Activated CD4-positive, alpha-beta T cell treated with anti-CD3 and anti-CD28 coated beads, Interleukin-10, Interleukin-2, amounts not matched to agents 100 ng/mL and 50 ng/mL, durations not matched to agents 16 hours and 8 hours (primary cell): ENCODE measurements around the gene PRKD2.

Experiments used
- DNase-seq: peaks from one replicate; pipeline ENCODE4 v3.0.0-alpha.2; 2020

The PRKD2 gene

DNA sequence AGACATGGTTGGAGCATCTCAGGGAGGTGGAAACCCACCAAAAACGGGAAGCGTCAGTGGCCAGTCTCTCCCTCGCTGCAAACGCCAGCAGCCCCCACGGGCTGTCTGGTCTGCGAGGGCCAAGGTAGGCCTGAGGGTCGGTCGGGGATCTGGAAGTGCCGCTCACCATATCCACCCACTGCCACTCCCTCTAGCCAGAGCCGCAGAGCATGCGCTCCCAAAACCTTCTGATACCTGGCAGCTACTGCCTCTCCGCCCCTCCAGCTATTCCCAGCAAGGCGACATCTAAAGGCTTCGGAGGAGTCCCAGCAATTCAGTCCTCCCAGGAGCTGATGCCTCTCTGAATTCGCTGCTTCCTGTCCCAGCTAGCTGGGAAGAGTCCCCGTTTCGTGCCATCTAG, 24.5 kb upstream of the PRKD2 start:
- no peak for DNase-seq

DNA sequence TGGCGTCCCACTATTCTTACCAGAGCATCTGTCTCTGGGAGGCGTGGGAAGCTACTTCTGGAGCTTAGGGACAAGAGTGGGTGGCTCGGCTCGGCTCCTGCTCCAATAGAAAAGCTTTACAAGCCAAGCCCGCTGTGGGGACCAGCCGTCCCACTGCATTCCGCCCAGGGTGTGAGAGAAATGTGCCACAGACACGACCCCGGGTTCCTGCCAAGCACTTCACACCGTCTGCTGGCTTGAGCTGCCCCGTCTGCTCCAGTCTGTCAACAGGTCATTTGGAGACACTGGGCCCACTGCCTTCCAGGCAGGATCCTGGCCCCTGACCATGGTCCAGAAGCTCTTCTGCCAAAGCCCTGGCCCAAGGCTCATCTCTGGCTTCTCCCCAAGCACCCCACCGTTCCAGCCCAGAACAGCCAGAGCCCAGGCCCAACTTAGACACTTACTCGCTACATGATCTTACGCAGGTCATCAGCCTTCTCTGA, 22.4 kb upstream of the PRKD2 start:
- DNase-seq, result no peak

DNA sequence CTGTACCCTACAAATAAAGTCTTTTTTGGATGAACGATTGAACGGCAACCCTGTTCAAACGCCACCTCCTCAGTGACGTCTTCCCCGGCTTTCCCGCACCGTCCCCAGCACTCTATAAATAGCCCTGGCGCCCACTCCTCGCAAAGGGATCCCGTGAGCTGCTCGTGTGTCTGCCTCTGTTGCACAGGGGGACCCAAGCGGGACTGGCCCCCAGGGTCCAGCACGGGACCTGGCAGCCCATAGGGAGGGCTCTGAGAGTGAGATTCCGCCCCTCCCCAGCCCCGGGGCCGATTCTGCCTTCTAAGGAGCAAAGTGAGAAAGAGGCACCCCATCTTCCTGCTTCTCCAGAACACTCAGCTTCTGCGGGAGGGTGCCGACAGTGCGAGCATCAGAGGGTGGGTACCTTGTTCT, 20.9 kb upstream of the PRKD2 start:
- DNase-seq, result no peak

DNA sequence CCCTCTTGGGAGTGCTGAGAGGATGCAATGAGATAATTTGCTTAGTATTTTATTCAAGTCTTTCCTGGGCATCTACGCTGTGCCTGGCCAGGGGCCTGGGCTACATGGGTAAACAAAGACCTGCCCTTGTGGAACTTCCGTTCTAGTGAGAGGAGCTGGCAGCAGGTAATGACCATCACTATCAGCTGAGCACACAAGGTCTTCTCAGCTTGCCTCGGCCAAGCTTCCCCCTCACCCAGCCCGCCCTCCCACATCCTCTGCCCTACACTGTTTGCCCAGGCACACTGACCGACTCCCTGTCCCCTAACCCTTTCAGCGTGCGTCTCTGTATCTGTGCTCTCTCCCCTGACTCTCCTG, 20.4 kb upstream of the PRKD2 start:
- DNase-seq, result no peak

DNA sequence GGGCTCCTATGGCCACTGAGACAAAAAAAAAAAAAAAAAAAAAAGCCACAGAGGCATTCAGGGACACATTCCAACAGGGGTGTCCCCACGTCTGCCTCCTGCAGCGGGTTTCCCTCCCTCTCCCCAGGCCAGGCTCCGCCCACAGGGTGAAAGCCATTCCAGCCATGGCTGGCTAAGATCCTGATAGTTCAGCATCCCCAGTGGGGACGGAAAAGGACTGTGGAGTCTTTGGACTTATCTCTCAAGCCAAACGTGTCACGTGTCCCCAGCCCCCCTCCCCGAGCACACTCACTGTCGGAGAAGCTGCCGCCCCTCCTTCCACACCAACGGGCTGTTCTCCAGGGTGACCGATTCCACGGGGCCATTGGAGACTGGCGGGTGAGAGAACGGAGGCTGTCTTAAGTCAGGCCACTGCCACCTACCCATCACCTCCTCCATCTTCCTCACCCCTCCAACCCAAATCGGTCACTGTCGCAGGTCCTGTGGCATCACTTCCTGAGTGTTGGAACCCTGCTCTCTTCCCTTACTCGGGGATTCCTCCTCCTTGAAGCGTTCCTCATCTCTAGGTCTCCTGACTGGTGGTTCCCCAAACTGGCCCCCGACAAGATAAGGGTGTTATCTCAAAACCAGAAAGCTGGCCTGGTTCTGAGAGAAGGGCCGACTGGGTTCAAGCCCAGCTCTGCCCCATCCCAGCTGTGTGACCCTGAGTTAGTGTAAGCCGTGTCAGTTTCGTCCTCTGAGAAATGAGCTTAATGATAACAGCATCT, 19.8 kb upstream of the PRKD2 start:
- no peak for DNase-seq

DNA sequence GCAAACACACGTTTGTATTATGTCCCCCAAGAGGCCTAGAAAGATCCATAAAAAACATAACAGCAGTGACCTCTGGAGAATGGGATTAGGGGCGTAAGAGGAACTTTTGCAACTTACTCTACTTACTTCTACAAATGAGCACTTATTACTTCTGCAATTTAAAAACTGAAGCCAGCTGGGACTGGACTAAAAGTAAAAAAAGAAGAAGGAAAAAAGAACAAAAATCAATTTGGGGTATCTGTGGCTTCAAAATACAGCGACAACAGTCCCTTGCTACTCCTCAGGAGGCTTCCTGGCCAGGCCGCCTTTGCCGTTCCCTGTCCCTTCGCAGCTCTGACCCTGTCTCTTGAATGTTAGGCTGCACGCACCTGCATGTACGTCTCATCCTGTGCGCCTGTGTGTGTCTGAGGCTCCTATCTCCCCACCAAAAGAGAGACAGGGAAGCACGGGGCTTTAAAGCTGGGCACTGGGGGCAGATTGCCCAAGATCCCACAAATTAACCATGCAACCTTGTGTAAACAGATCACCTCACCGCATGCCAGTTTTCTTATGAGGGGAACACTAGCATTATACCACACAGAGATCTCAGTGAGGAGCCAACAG, 16.9 kb upstream of the PRKD2 start:
- DNase-seq, result no peak

DNA sequence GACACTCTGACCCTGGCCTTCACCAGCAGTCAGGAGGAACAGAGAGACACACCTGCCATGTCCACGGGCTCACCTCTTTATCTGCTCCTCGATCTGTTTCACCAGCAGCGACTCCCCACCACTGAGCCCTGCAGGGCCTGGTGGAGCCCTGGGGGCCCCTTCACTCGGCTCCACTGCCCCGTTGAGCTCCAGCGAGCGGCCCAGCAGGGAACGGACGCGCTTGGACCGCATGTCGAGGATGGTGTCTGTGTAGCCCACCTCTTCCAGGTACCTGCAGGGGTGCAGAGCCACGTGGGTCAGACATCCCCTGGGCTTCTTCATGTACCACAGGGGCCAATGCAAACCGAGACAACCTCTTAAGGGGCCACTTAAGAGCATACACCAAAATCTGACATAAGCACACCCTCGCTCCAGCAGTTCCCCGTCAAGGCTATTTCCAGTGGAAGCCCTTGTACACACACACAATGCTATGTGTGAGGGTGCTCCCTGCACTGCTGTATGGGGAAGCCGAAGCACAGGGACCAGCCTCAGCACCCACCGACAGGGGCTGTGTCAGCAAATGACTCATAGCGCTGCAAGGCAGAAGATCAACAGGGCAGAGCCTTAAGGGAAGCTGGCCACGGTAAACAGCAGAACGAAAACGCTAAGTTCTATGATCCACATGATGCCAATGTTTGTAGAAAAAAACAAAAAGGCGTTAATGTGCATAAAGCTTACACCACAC, 16.2 kb upstream of the PRKD2 start:
- no peak for DNase-seq

DNA sequence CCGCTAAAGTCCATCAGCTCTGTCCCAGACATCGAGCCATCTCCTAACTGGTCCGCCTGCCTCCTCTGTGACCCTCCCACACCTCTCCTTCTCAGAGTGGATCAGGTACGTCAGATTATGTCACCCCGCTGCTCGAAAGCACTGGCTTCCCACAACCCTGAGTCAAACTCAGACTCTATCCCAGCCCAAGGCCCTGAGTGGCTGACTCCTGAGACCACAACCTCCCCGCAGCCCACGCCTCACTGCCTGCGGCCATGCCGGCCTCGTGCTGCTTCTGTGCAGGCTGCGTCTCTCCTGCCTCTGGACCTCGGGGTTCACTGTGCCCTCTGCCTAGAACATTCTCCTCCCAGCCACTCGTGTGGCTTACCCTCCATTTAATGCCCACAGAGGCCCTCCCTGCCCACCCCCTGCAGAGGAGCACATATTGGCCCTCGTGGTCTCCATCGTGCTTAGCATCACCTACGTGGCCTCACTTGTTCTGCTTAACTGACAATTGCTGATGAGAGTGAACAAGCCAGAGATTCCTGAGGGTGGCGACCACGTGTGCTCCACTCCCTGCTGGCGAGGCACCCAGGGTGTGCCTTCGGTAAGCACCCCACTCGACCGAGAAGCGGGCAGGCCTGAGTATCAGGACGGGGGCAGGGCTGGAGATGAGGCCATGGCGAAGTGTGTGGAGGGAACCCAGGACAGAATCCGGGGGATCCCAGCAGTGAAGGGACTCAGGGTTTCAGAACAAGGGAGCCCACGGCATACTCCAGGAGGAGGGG, 15.4 kb upstream of the PRKD2 start:
- DNase-seq, result no peak

DNA sequence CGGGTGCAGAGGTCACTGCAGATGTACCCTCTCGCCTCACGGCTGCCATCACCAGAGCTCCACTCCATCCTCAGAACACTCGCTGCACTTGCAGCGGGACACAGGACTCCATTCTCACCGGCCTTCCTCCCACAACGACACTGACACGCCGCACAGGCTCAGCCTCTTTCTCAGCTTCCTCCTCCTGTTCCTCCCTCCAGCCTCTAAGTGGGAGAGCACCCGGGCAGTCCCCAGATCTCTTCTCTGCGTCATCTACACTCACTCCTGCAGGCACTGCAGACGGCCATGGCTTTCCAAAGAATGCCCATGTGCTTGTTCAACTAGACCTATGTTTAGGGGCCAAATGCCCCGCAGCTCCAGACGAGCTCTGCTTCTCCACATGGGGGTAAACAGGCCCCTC, 14.7 kb upstream of the PRKD2 start:
- no peak for DNase-seq

DNA sequence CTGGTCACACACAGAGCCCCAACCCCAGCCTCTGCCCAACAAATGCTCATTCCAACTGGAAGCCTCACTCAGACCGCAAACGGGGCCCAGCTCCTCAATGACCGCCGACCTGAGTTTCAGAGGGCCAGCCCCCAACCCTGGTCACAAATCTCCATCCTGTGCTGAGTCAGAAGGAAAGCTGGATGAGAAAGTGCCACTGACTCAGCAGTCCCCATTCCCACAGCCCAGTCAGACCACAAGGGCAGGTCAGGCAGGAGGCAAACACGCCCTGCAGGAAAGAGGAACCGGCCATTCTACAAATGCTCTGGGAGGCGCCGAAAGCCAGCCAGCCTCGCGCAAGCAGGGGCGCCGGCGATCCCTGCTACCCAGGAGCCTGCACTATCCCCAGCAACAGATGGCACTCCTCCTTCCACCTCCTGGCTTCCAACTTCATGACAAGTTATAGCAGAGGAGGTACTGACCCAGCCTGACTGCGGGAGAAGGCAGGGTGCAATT, 14.1 kb upstream of the PRKD2 start:
- peak; percentile 41 for DNase-seq

DNA sequence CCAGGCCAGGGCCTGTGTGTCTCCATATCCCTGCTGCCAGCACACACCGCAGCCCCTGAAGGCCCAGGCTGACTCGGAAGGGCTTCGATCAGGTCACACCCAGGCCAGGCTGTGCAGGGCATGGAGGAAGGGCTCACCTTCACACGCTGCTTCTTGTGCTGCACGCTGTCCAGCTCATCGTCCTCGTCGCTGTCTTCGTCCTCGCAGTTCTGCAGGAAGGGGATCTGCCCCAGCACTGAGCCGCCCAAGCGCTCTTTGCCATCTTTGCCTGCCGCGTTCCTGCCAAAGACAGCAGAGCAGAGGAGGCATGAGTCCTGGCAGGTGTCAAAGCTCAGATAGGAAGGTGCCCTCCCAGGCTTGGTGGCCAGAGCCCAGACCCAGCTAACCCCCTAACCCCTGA, 13.7 kb upstream of the PRKD2 start:
- DNase-seq, result no peak

DNA sequence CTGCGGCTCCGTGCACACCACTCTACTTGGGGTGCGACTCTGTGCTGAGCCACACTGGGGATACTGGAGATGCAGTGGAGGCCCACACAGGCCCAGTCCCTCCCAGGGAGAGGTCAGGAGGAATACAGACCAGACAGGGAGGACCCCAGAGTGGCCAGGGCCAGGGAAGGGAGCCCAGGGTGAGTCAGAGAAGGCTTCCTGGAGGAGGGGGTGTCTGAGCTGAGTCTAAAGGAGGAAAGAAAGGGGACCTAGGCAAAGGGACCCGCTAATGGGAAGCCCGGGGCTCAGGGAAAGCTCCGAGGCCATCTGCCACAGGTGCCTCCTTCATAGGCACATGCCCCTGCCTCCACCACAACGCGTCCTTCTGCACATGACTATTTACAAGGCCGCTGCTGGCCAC, 13.3 kb upstream of the PRKD2 start:
- DNase-seq, result no peak

DNA sequence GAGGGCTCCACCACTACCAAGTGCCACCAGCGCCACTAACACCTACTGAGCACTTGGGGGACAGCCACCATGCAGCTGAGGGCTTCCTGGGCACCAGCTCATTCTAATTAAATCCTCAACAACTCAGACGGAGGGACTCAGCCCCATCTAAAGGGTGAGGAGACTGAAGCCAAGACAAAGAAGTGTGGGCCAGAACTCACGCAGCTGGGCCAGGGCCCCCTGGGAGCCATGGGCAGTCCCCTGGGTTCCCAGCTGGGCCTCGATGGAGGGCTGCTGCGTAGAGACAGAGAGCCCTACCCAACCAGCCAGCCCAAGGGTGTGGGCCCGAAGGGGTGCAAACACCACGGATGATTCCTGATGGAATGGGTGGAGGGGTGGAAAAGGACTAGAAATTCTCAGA, 12.8 kb upstream of the PRKD2 start:
- DNase-seq, result no peak

DNA sequence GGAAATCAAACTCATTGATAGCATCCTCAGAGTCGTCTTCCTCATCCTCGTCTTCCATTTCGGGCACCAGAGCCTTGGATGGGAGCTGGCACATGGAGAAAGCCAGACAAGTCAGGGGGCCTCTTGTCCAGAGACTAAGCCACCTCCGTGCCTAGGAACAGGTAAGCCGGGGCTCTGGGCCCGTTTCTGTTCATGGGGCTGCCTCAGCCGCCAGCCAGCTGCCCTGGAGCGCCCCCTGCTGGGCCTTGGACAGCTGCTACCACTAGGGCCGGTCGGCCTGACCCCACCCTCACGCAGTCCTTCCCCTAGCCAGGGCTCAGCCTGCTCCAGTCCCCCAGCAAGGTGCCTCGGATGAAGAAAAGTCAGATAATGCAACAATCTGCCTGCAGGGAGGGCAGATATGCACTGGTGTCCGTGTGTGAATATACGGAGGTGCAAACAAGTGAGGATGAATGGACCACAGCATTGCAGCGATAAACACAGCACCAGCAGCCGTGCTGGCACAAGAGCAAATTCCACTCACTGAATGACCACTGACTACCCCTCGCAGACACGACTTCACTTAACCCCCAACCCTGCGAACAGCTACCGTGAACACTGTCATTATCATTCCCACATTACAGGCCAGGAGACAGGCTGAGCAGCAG, 11.9 kb upstream of the PRKD2 start:
- DNase-seq, result peak; percentile 81

DNA sequence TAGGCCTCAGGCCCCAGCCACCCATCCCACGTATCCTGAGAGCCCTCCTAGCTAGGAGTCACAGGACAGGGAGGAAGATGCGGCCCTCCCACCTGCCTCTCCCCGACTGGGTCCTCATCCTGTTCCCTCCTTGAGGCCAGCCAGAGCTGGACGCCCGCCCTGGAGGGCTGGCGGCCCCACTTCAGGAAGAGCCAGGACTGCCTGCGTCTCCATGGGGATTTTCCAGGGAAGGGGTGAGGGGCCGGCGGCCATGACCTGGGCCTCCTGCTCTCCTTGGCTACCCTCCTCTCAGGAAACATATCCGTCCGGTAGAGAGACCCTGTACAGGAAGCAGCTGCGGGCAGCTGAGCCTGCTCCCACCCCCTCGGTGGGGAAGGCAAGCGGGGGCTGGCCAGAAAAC, 11.3 kb upstream of the PRKD2 start:
- DNase-seq, result no peak

DNA sequence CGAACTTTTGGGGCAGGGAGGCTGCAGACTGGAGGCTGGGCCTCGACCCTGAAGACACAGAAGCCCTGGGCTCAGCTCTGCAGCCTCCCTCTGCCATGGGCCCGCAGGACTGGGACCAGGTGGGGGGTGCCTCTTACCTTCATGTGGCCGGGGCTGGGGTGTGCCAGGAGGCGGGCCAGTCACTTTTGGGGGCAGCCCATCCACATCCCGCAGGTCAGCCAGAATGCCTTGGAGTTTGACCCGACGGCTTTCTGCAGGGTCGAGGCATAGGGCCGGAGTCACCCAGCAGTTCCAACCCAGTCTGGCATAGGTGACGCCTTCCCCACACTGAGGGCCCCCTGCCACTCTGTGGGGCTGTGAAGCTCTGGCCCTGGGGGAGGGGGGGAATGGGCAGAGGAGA, 10.8 kb upstream of the PRKD2 start:
- no peak for DNase-seq

DNA sequence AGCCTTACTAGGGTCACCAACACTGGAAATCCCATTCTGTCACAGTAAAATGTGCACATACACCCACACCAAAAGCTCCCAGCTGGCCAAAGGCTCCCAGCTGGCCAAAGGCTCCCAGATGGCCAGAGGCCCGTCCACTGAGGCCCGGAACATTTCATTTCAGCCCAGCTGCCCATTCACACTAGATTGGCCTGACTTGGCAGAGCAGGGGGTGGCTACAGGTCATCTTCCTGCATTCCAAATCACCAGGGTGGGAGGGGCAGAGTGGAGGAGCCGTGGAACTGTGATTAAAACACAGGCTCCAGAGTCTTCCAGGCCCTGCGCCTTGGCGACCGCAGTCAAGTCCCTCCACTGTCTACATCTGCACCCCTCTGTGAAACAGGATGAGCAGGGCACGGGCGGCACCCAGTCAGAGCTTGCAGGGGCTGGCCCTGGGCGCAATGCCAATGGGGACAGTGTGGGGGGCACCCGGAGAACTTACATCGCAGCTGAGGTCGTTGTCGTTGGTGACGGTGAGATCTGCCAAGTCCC, 10.1 kb upstream of the PRKD2 start:
- no peak for DNase-seq

DNA sequence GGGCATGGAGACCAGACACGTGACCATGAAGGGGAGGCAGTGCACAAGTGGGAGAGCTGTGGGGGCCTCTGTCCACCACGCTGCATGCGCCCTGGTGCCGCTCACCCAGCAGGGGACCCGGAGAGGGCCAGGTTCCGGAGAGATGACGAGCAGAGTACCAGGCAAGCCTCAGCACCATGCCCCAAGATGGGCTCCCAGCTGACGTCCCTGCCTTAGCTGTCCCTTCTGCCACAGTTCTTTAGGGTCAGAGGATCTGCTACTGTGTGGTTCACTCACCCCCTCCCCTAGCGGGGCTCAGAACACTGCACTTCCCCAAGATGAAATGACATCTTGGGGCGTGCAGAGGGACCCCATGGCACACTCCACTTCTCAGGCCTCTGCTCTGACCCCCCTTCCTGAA, 9.6 kb upstream of the PRKD2 start:
- no peak for DNase-seq

DNA sequence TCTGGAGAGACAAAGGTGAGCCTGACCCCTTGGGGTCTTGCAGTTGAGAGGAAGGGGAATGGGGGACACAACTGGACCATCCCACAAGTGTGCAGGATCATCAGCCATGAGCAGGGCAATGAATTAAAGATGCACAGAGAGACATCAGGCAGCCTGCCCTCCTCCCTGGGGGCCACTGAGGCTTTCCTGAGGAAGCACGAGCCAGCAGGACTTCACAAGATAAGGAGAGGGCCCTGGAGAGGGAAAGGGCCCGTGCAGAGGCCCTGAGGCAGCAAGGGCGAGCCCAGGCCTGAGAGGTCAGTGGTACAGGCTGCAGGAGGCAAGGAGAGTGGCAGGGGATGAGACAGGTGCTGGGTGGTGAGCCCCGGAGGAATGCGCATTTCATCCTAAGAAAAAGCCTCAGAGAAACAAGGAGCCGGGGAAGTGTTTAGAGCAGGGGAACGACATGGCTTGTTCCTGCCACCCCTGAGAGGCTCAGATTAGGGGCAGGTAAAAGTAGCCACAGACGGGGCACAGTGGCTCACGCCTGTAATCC, 9.0 kb upstream of the PRKD2 start:
- no peak for DNase-seq

DNA sequence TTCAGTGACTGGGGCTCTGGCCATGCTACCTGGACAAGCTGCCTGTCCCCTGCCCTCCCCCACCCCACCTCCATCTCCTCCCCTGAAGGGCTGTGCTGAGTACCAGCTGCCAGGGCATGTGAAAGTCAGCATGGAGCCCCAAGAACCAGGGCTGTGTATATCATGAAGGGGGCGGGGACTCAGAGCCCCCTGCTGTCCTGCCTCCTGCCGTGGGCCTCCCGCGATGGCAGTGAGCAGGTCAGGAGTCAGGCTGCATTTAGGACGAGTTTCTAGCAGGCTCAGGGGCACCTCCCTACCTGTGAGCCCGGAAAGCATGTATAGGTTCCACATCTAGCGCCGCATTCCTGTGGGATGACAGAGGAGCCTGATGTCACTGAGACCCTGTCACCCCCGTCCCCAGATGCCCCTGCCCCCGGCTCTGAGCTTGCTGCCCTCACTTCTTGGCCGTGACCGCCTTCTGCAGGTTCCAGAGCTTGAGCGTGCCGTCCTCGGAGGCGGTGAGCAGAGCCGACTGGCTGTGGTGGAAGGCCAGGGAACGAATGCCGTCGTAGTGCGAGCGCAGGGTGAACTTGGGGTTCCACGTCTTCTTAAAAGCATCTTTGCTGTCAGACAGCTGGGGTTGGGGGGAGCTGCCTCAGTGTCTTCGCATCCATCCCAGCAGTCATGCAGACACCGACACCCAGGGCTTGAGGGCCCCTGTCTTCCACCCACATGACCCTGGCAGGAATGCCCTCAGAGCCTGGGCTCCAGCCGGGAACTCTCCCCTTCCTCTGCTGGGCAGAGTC, 8.3 kb upstream of the PRKD2 start:
- DNase-seq, result no peak

DNA sequence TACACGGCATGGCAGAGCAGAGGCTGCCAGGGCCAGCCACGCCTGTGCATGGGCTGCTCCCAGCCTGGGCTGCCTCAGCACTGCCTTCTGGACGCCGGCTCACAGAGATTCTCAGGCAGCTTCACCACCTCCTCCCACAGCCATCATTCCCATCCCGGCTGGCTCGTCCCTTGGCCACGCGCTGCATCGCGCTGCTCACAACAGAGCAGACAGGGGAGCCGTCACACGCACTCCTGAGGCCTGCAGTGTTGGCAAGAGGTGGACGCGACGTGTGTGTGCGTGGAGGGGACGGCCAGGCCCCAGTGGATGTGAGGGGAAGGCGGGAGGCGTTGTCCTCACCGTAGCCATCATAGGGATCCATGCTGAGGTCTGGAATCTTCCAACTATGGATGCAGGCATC, 7.6 kb upstream of the PRKD2 start:
- DNase-seq, result no peak
